Karpas-422 (cell line): ENCODE data around the gene TFIP11. TPM values are rescaled to one million over a fixed set of nuclear protein-coding genes. Genes with fewer than 3 reads are reported as not detected.

Source experiments
- DNase-seq: peaks from one replicate; pipeline ENCODE4 v3.0.0-alpha.2; 2015
- H2AFZ ChIP-seq: fragments of 200-600 bp; sonication (generic); 2 replicates; pipeline ENCODE4 v1.6.1; 2014; ENCODE audit warnings: antibody characterized with exemption, low read length, mixed read lengths
- H3K27ac ChIP-seq: fragments of 200-600 bp; sonication (generic); 2 replicates; pipeline ENCODE4 v1.5.1; 2014; ENCODE audit warnings: mild to moderate bottlenecking, low read length, moderate library complexity
- H3K27me3 ChIP-seq: fragments of 200-600 bp; sonication (generic); 2 replicates; pipeline ENCODE4 v1.6.1; 2014; ENCODE audit warnings: low read length, mixed read lengths
- H3K36me3 ChIP-seq: fragments of 200-600 bp; sonication (generic); 2 replicates; pipeline ENCODE4 v1.6.1; 2014; ENCODE audit warnings: low read length, mixed read lengths; ENCODE audit not compliant: insufficient read depth
- H3K4me1 ChIP-seq: fragments of 200-600 bp; sonication (generic); 2 replicates; pipeline ENCODE4 v1.6.1; 2014; ENCODE audit warnings: mild to moderate bottlenecking, low read length, mixed read lengths
- H3K4me2 ChIP-seq: fragments of 200-600 bp; sonication (generic); 2 replicates; pipeline ENCODE4 v1.6.1; 2014; ENCODE audit warnings: low read length, low read depth, mild to moderate bottlenecking; ENCODE audit not compliant: poor library complexity, severe bottlenecking
- H3K4me3 ChIP-seq: fragments of 200-600 bp; sonication (generic); 2 replicates; pipeline ENCODE4 v1.5.1; 2014; ENCODE audit warnings: mild to moderate bottlenecking, antibody characterized with exemption, low read length, mixed read lengths
- H3K79me2 ChIP-seq: fragments of 200-600 bp; sonication (generic); 2 replicates; pipeline ENCODE4 v1.6.1; 2014; ENCODE audit warnings: mild to moderate bottlenecking, low read length, mixed read lengths
- H3K9ac ChIP-seq: fragments of 200-600 bp; sonication (generic); 2 replicates; pipeline ENCODE4 v1.6.0; 2014; ENCODE audit warnings: low read length
- H3K9me2 ChIP-seq: fragments of 200-600 bp; sonication (generic), shearing (Covaris generic); replicated peaks from 2 replicates; pipeline ENCODE4 v1.6.0; 2014; ENCODE audit warnings: mild to moderate bottlenecking, low read length, moderate library complexity; ENCODE audit not compliant: insufficient read depth
- H3K9me3 ChIP-seq: fragments of 300-700, 200-600 bp; sonication (generic); 2 replicates; pipeline ENCODE4 v1.6.1; 2014; ENCODE audit warnings: low read length, mixed read lengths
- H4K20me1 ChIP-seq: fragments of 200-600 bp; sonication (generic); 2 replicates; pipeline ENCODE4 v1.6.1; 2014; ENCODE audit warnings: mild to moderate bottlenecking, antibody characterized with exemption, low read length, low read depth; ENCODE audit not compliant: insufficient read depth
- total RNA-seq: library from RNA; depleted of rRNA; stranded (reverse); fragments of >200 nt; shearing (Covaris generic); gene quantifications from 2 replicates; pipeline ENCODE4 v1.2.3, GENCODE V29; 2014; ENCODE audit warnings: low replicate concordance; rRNA removed

TFIP11 gene
- total RNA-seq = 39.4 and 46.0 TPM in 2 replicates

- H3K4me1 ChIP-seq = peaks cover 44% of the 10 kb centered on the region
- H3K27me3 ChIP-seq = no peaks in the 10 kb centered on the region
- H3K36me3 ChIP-seq = peaks cover 14% of the 10 kb centered on the region; the same call in 1 of the 2 replicates
- H3K79me2 ChIP-seq = peaks cover 53% of the 10 kb centered on the region
- peaks cover 10% of the 10 kb centered on the region; the same call in 1 of the 2 replicates for H4K20me1 ChIP-seq
- peak; percentile 97 for DNase-seq
- no peaks in the 10 kb centered on the region for H3K9me2 ChIP-seq
- no peaks in the 10 kb centered on the region for H3K9me3 ChIP-seq
- H3K4me3 ChIP-seq = peak within 1 kb of the TSS; percentile 82
- peak within 1 kb of the TSS; percentile 53 for H3K27ac ChIP-seq
- H2AFZ ChIP-seq = no peak within 1 kb of the TSS
- peak within 1 kb of the TSS; percentile 78 for H3K4me2 ChIP-seq
- peak within 1 kb of the TSS; percentile 75 for H3K9ac ChIP-seq
Measured at GRCh38 chr22:26512149-26512793, at the start of gene TFIP11. Gene TFIP11 (minus strand): TSS chr22:26512473. CDS start chr22:26510272, 2,201 bp downstream.

- Histone ChIP-seq H3K4me3 (no peak overlapping the region), H3K4me1 (peaks cover 59% of the 10 kb centered on the region), H2AFZ (no peak overlapping the region), H3K4me2 (no peak overlapping the region), H4K20me1 (no peaks in the 10 kb centered on the region), H3K27ac (peak overlapping the region; percentile 50), H3K36me3 (no peaks in the 10 kb centered on the region), H3K9me2 (no peaks in the 10 kb centered on the region), H3K79me2 (peaks cover 88% of the 10 kb centered on the region), H3K9ac (no peak overlapping the region), H3K27me3 (no peaks in the 10 kb centered on the region), H3K9me3 (no peaks in the 10 kb centered on the region)
- DNase-seq = no peak
Measured at GRCh38 chr22:26561756-26562417, 49.6 kb upstream of the TFIP11 start.

GRCh38 chr22:26559961-26560575 is 47.8 kb upstream of the TFIP11 start:
- no peaks in the 10 kb centered on the region for H3K9me2 ChIP-seq
- H3K9me3 ChIP-seq = no peaks in the 10 kb centered on the region
- DNase-seq = no peak
- no peaks in the 10 kb centered on the region for H3K27me3 ChIP-seq
- H3K4me3 ChIP-seq = no peak overlapping the region
- peaks cover 88% of the 10 kb centered on the region for H3K79me2 ChIP-seq
- H3K27ac ChIP-seq = peak overlapping the region; percentile 38
- no peak overlapping the region for H3K9ac ChIP-seq
- H3K4me2 ChIP-seq = no peak overlapping the region
- no peak overlapping the region for H2AFZ ChIP-seq
- H3K4me1 ChIP-seq = peaks cover 59% of the 10 kb centered on the region
- H4K20me1 ChIP-seq = no peaks in the 10 kb centered on the region
- no peaks in the 10 kb centered on the region for H3K36me3 ChIP-seq

GRCh38 chr22:26558248-26558895 is 46.1 kb upstream of the TFIP11 start:
- Histone ChIP-seq H3K27me3 (no peaks in the 10 kb centered on the region), H3K9ac (no peak overlapping the region), H3K4me2 (no peak overlapping the region), H3K4me3 (no peak overlapping the region), H2AFZ (no peak overlapping the region), H3K36me3 (no peaks in the 10 kb centered on the region), H4K20me1 (no peaks in the 10 kb centered on the region), H3K9me3 (no peaks in the 10 kb centered on the region), H3K9me2 (no peaks in the 10 kb centered on the region), H3K4me1 (peaks cover 59% of the 10 kb centered on the region), H3K27ac (no peak overlapping the region; the same call in 1 of the 2 replicates), H3K79me2 (peaks cover 86% of the 10 kb centered on the region)
- no peak for DNase-seq

GRCh38 chr22:26556904-26557303 is 44.6 kb upstream of the TFIP11 start:
- H3K9me2 ChIP-seq = no peaks in the 10 kb centered on the region
- no peaks in the 10 kb centered on the region for H3K27me3 ChIP-seq
- no peak overlapping the region for H2AFZ ChIP-seq
- no peak for DNase-seq
- H3K27ac ChIP-seq = peak overlapping the region; percentile 86
- H3K4me3 ChIP-seq = no peak overlapping the region
- H4K20me1 ChIP-seq = no peaks in the 10 kb centered on the region
- no peak overlapping the region for H3K9ac ChIP-seq
- no peaks in the 10 kb centered on the region for H3K36me3 ChIP-seq
- H3K4me2 ChIP-seq = no peak overlapping the region
- H3K79me2 ChIP-seq = peaks cover 85% of the 10 kb centered on the region
- H3K4me1 ChIP-seq = peaks cover 71% of the 10 kb centered on the region
- no peaks in the 10 kb centered on the region for H3K9me3 ChIP-seq

GRCh38 chr22:26555478-26555877 is 43.2 kb upstream of the TFIP11 start:
- Histone ChIP-seq H3K79me2 (peaks cover 91% of the 10 kb centered on the region), H3K36me3 (no peaks in the 10 kb centered on the region), H3K4me3 (peak overlapping the region; percentile 36), H3K27me3 (no peaks in the 10 kb centered on the region), H3K27ac (peak overlapping the region; percentile 86), H4K20me1 (no peaks in the 10 kb centered on the region), H3K4me2 (peak overlapping the region; percentile 68), H3K4me1 (peaks cover 76% of the 10 kb centered on the region), H3K9me3 (no peaks in the 10 kb centered on the region), H3K9me2 (no peaks in the 10 kb centered on the region), H3K9ac (peak overlapping the region; percentile 58), H2AFZ (no peak overlapping the region)
- no peak for DNase-seq

GRCh38 chr22:26554956-26555355 is 42.7 kb upstream of the TFIP11 start:
- H4K20me1 ChIP-seq = no peaks in the 10 kb centered on the region
- H3K27ac ChIP-seq = peak overlapping the region; percentile 86
- H3K4me2 ChIP-seq = peak overlapping the region; percentile 68
- peak; percentile 92 for DNase-seq
- peaks cover 76% of the 10 kb centered on the region for H3K4me1 ChIP-seq
- H3K9ac ChIP-seq = peak overlapping the region; percentile 58
- H3K27me3 ChIP-seq = no peaks in the 10 kb centered on the region
- H2AFZ ChIP-seq = no peak overlapping the region
- no peaks in the 10 kb centered on the region for H3K36me3 ChIP-seq
- H3K9me2 ChIP-seq = no peaks in the 10 kb centered on the region
- peak overlapping the region; percentile 36 for H3K4me3 ChIP-seq
- no peaks in the 10 kb centered on the region for H3K9me3 ChIP-seq
- peaks cover 91% of the 10 kb centered on the region for H3K79me2 ChIP-seq
